ENCODE results near the gene ZNF835. TPM values are rescaled to one million over a fixed set of nuclear protein-coding genes. Genes with fewer than 3 reads are reported as not detected.

The ZNF835 gene
- total and polyA plus RNA-seq, 8 donors: 0.31 to 0.92 (median 0.48) TPM; not detected in 3

- H3K9me3 ChIP-seq: peaks cover 0 to 45% (median 19%) of the 10 kb centered on the region in 4 donors
- 12 to 23% (median 17%) methylated on average over 1 of the region's 1 CpG for WGBS, 5 donors
- DNase-seq: no peak
- TF ChIP-seq POLR2AphosphoS5 (IDR thresholded peaks at IDR 0.05) (no peak), EP300 (IDR thresholded peaks at IDR 0.05) (no peak), POLR2A (IDR thresholded peaks at IDR 0.05) (no peak)
- TF ChIP-seq, protein P1, sequence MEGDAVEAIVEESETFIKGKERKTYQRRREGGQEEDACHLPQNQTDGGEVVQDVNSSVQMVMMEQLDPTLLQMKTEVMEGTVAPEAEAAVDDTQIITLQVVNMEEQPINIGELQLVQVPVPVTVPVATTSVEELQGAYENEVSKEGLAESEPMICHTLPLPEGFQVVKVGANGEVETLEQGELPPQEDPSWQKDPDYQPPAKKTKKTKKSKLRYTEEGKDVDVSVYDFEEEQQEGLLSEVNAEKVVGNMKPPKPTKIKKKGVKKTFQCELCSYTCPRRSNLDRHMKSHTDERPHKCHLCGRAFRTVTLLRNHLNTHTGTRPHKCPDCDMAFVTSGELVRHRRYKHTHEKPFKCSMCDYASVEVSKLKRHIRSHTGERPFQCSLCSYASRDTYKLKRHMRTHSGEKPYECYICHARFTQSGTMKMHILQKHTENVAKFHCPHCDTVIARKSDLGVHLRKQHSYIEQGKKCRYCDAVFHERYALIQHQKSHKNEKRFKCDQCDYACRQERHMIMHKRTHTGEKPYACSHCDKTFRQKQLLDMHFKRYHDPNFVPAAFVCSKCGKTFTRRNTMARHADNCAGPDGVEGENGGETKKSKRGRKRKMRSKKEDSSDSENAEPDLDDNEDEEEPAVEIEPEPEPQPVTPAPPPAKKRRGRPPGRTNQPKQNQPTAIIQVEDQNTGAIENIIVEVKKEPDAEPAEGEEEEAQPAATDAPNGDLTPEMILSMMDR (IDR thresholded peaks at IDR 0.05): no peak
- peaks cover 0 to 4% (median 0%) of the 10 kb centered on the region in 4 donors for H3K36me3 ChIP-seq
- intact Hi-C loops (cut with DNase I; ENCODE audit: low total_unique reads): no loop called here
- no peak overlapping the region for H3K4me3 ChIP-seq
- no peaks in the 10 kb centered on the region for H3K4me1 ChIP-seq
- no peak overlapping the region for H3K27ac ChIP-seq
- H3K27me3 ChIP-seq: no peaks in the 10 kb centered on the region
These were observed 38.9 kb upstream of the ZNF835 start for GRCh38 chr19:56710437-56710836.

DNA sequence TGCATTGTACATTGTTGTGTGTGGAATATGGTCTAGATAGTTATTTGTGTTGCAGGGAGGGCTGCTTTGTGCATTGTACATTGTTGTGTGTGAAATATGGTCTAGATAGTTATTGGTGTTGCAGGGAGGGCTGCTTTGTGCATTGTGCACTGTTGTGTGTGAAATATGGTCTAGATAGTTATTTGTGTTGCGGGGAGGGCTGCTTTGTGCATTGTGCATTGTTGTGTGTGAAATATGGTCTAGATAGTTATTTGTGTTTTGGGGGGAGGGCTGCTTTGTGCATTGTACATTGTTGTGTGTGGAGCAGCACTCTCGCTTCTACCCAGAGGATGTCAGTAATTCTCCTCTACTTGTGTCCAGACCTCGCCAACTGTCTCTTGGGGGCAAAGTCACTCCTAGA lies 36.3 kb upstream of the ZNF835 start:
- WGBS, 5 donors: 57 to 66% (median 64%) methylated on average over 3 of the region's 3 CpGs
- Histone ChIP-seq H3K9me3 (peaks cover 0 to 60% (median 16%) of the 10 kb centered on the region in 4 donors), H3K36me3 (peaks cover 0 to 4% (median 0%) of the 10 kb centered on the region in 4 donors), H3K27ac (no peak overlapping the region), H3K27me3 (no peaks in the 10 kb centered on the region), H3K4me3 (no peak overlapping the region), H3K4me1 (no peaks in the 10 kb centered on the region)
- no peak for DNase-seq
- no peak for TF ChIP-seq POLR2A (IDR thresholded peaks at IDR 0.05)
- TF ChIP-seq, protein P1 (IDR thresholded peaks at IDR 0.05): no peak
- no peak for TF ChIP-seq POLR2AphosphoS5 (IDR thresholded peaks at IDR 0.05)
- TF ChIP-seq EP300 (IDR thresholded peaks at IDR 0.05): no peak
- intact Hi-C loops (cut with DNase I; ENCODE audit: low total_unique reads): no loop called here

DNA sequence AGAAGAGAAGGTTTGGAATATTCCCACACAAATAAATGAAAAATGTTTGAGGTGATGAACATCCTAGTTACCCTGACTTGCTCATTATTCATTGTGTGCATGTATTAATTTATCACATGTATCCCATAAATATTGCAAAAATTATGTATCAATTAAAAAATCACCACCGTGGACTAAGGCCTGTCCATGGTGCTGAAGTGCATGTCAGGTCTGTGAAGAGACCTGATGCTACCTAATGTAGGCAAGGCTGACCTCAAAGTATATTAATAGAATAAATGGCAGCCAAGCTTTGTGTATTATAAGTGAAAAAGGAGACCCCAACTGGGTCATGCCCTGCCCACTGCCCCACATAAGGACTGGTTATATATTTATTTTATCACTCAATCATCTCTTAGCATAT lies 34.4 kb upstream of the ZNF835 start:
- Histone ChIP-seq H3K4me3 (no peak overlapping the region), H3K36me3 (peaks cover 0 to 4% (median 0%) of the 10 kb centered on the region in 4 donors), H3K9me3 (peaks cover 0 to 57% (median 8%) of the 10 kb centered on the region in 4 donors), H3K27me3 (no peaks in the 10 kb centered on the region), H3K27ac (no peak overlapping the region), H3K4me1 (no peaks in the 10 kb centered on the region)
- WGBS, 5 donors: 57 to 77% (median 59%) methylated on average over 1 of the region's 1 CpG
- intact Hi-C loops (cut with DNase I; ENCODE audit: low total_unique reads): no loop called here
- no peak for DNase-seq
- TF ChIP-seq POLR2A (IDR thresholded peaks at IDR 0.05) (no peak), EP300 (IDR thresholded peaks at IDR 0.05) (no peak), POLR2AphosphoS5 (IDR thresholded peaks at IDR 0.05) (no peak)
- TF ChIP-seq, protein P1 (IDR thresholded peaks at IDR 0.05): no peak

DNA sequence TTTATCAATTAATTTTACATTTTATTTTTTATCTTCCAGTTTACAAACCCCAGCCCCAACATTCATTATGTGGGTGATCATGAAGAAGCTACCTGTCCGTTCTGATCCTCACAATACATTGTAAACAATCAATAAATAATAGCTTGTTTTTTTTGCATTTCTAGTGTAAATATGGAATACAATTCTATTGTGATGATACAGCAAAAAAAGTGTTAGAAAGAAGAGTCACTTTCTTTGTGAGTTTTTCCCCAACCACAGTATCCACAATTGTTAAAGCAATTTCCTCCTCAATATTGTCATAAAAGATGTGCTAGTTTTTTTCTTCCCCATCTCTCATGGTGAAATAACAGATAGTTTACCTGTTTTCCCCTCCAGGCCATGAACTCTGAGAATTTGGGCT lies 30.3 kb upstream of the ZNF835 start:
- no peaks in the 10 kb centered on the region for H3K27me3 ChIP-seq
- intact Hi-C loops (cut with DNase I; ENCODE audit: low total_unique reads): no loop called here
- no peak overlapping the region for H3K4me3 ChIP-seq
- H3K27ac ChIP-seq: no peak overlapping the region
- H3K4me1 ChIP-seq: no peaks in the 10 kb centered on the region
- no peak for DNase-seq
- peaks cover 0 to 66% (median 18%) of the 10 kb centered on the region in 4 donors for H3K9me3 ChIP-seq
- H3K36me3 ChIP-seq: no peaks in the 10 kb centered on the region
- WGBS, 5 donors: 48 to 58% (median 50%) methylated on average over 1 of the region's 1 CpG
- TF ChIP-seq, protein P1 (IDR thresholded peaks at IDR 0.05): no peak
- no peak for TF ChIP-seq POLR2AphosphoS5 (IDR thresholded peaks at IDR 0.05)
- no peak for TF ChIP-seq POLR2A (IDR thresholded peaks at IDR 0.05)
- no peak for TF ChIP-seq EP300 (IDR thresholded peaks at IDR 0.05)
